Activated naive CD8-positive, alpha-beta T cell treated with anti-CD3 and anti-CD28 coated beads, Interleukin-2, amount 10 ng/mL, durations not matched to agents 7 days and 5 days (primary cell): ENCODE measurements around the gene DENND4C. TPM values are rescaled to one million over a fixed set of nuclear protein-coding genes. Genes with fewer than 3 reads are reported as not detected.
A peak's percentile ranks its signal among the peaks of the same experiment; 100 is the strongest.
"Not testable (repeated sequence)": the region's sequence is repeated elsewhere in the genome, so short reads cannot be mapped to it uniquely, and the experiment has no call there.

Experiments used
- ATAC-seq: fragments of 150-1000 bp; cut with Tn5 transposase; one replicate; pipeline ENCODE4 v1.10.0; 2021; ENCODE audit warnings: low read depth, moderate library complexity
- POLR2A ChIA-PET: fragments of 350-600 bp; sonication (Branson Sonifier 250); formaldehyde crosslinking; loops from one replicate; lab custom pipeline; 2021; ENCODE audit warnings: antibody characterized with exemption; lab: Charles Lee
- DNase-seq: peaks from one replicate; pipeline ENCODE4 v3.0.0; 2021
- H3K27ac Mint-ChIP-seq: one replicate; pipeline ENCODE4 v1.8.0; 2022; ENCODE audit warnings: mild to moderate bottlenecking, mixed read lengths
- H3K27me3 Mint-ChIP-seq: one replicate; pipeline ENCODE4 v1.8.0; 2022; ENCODE audit warnings: mild to moderate bottlenecking, moderate library complexity, mixed read lengths
- H3K36me3 Mint-ChIP-seq: one replicate; pipeline ENCODE4 v1.8.0; 2021; ENCODE audit warnings: mild to moderate bottlenecking, mixed read lengths
- H3K4me1 Mint-ChIP-seq: one replicate; pipeline ENCODE4 v1.8.0; 2021; ENCODE audit warnings: mixed read lengths
- H3K4me3 Mint-ChIP-seq: one replicate; pipeline ENCODE4 v1.8.0; 2022; ENCODE audit warnings: mild to moderate bottlenecking, moderate library complexity, mixed read lengths
- H3K9me3 Mint-ChIP-seq: one replicate; pipeline ENCODE4 v1.8.0; 2021; ENCODE audit warnings: mixed read lengths
- total RNA-seq, 2 experiments: library from RNA; stranded (reverse); gene quantifications; one replicate each; pipeline ENCODE4 v1.2.3, GENCODE V29; 2021

Gene DENND4C
- total RNA-seq, 2 experiments from 2014 or later: 44.4 to 49.5 TPM

DNA sequence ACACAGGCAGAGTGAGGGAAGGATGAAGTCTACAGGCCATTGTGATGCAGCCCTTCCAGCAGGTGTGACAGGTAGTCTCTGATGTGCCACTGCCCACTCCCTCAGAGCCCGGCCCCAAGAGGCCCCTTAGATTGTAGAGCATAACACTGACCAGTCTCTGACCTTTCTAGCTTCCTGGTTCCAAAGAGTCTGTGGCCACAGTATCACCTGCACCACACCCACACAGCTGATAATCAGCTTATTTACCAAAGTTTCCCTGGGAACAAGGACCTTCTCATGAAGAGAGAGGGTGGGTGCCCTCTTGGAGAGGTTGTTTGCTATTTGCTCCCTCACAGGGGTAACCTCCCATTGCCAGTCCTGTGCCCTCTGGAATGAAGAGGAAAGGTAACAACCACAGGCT, 167.4 kb downstream of the DENND4C start:
- Mint-ChIP-seq H3K9me3 (no peaks in the 10 kb centered on the region), H3K4me1 (peaks cover 7% of the 10 kb centered on the region), H3K4me3 (no peak overlapping the region), H3K27me3 (peaks cover 8% of the 10 kb centered on the region), H3K27ac (no peak overlapping the region), H3K36me3 (peaks cover 3% of the 10 kb centered on the region)
- DNase-seq (no peak), ATAC-seq (no peak)
- POLR2A ChIA-PET: interaction anchor here (1.4 kb wide), 1 partner anchor 18 kb away, joined by 4 read pairs; the partner anchor contains the start of gene RPS6

DNA sequence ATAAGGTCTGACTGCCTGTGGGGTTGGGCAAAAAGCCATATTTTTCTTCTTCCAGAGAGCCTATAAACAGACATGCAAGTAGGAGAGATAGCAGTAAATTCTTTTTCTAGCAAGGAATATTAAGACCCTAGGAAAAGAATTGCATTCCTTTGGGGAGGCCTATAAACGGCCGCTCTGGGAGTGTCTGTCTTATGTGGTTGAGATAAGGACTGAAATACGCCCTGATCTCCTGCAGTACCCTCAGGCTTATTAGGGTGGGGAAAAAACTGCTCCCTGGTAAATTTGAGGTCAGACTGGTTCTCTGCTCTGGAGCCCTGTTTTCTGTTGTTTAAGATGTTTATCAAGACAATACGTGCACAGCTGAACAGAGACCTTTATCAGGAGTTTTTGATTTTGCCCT, 172.7 kb downstream of the DENND4C start:
- H3K27ac Mint-ChIP-seq, ATAC-seq, DNase-seq, H3K36me3 Mint-ChIP-seq, H3K4me3 Mint-ChIP-seq, H3K9me3 Mint-ChIP-seq, POLR2A ChIA-PET, H3K4me1 Mint-ChIP-seq: not testable (repeated sequence)
- peaks cover 18% of the 10 kb centered on the region for H3K27me3 Mint-ChIP-seq

DNA sequence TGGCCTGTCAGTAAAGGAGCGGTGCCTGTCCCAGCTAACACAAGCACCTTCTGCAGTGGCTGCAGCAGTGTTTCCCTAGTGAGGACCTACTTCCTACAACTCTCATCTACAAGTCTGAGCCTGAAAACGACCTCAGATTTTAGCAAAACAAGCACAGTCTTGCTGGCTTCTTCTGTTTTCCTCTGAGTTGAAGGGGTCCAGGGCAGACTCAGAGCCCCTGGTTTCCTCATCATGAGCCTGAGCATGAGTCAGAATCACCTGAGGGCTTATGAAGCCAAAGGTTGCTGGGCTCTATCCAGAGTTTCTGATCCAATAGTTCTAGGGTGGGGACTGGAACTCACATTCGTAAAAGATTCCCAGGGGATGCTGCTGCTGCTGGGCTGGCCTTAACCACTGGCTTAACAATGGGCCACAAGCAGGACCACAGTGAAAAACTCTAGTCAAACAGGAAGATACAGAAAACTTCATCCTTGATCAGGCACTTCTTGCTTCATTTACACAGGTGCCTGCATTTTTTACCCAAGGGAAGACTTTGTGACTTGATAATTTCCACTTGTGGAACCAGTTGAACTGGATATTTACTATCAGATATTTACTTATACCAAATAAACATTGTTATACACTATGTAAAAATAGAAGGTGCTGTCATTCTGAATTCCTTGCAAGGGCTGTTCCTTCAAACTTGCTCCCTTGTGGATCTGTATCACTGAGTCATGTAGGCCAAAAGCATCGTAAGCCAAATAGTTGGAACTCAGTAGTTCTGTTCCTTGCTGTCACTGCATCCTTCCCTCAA, 174.0 kb downstream of the DENND4C start:
- Mint-ChIP-seq H3K4me3 (no peak overlapping the region), H3K36me3 (peaks cover 3% of the 10 kb centered on the region), H3K9me3 (peaks cover 4% of the 10 kb centered on the region), H3K27me3 (peaks cover 18% of the 10 kb centered on the region), H3K4me1 (peaks cover 6% of the 10 kb centered on the region), H3K27ac (no peak overlapping the region)
- no peak for ATAC-seq
- POLR2A ChIA-PET: interaction anchor here (1.2 kb wide), 1 partner anchor 26 kb away, joined by 3 read pairs; no protein-coding TSS in a partner anchor
- no peak for DNase-seq

DNA sequence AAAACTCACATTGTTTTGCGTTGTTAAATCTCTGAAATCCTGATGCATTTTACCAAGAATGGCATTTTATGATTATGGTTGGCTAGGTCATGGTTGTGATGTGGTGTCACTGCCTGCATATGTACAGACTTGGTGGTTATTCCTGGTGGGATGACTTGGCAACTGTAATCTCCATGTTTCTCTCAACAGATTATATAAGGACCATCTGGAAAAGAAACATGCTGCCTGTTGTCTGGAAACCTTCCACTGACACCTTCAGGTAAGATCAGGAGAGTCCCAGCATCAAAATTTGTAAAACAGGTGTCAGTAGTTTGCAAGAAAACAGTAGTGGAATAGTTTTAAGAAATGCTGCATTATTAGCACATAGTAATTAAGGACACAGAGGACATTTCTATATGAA, 175.3 kb downstream of the DENND4C start:
- Mint-ChIP-seq H3K4me3 (no peak overlapping the region), H3K36me3 (peaks cover 3% of the 10 kb centered on the region), H3K27me3 (peaks cover 16% of the 10 kb centered on the region), H3K27ac (no peak overlapping the region), H3K9me3 (peaks cover 4% of the 10 kb centered on the region), H3K4me1 (peaks cover 13% of the 10 kb centered on the region)
- ATAC-seq (no peak), DNase-seq (no peak)
- POLR2A ChIA-PET: interaction anchor here (0.6 to 1.2 kb wide), 2 partner anchors 28 to 330 kb away, joined by 3 read pairs; no protein-coding TSS in a partner anchor

DNA sequence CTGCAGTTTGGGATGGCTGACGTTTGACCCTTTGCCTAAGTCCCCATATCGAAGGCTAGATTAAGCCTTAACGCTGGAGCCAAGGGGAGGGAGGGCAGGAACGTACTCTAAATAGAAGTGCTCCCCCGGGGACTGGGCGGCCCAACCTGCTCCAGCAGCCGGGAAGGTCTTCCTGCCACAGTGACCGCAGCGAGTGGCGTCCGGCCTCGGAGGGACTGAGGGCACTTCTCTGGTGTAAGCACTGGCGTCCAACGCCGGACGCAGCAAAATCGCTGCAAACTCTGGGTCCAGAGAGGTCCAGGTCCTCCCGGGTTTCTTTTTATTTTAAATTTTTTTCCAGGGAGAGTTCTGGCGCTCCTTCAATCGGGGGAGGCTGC, 177.8 kb downstream of the DENND4C start:
- H3K27ac Mint-ChIP-seq: no peak overlapping the region
- DNase-seq (no peak), ATAC-seq (peak; percentile 10)
- peaks cover 15% of the 10 kb centered on the region for H3K4me1 Mint-ChIP-seq
- H3K4me3 Mint-ChIP-seq: peak overlapping the region; percentile 93
- H3K27me3 Mint-ChIP-seq: peaks cover 15% of the 10 kb centered on the region
- POLR2A ChIA-PET: interaction anchor here (0.7 kb wide), 1 partner anchor 280 kb away, joined by 3 read pairs; no protein-coding TSS in a partner anchor
- no peaks in the 10 kb centered on the region for H3K36me3 Mint-ChIP-seq
- peaks cover 4% of the 10 kb centered on the region for H3K9me3 Mint-ChIP-seq

DNA sequence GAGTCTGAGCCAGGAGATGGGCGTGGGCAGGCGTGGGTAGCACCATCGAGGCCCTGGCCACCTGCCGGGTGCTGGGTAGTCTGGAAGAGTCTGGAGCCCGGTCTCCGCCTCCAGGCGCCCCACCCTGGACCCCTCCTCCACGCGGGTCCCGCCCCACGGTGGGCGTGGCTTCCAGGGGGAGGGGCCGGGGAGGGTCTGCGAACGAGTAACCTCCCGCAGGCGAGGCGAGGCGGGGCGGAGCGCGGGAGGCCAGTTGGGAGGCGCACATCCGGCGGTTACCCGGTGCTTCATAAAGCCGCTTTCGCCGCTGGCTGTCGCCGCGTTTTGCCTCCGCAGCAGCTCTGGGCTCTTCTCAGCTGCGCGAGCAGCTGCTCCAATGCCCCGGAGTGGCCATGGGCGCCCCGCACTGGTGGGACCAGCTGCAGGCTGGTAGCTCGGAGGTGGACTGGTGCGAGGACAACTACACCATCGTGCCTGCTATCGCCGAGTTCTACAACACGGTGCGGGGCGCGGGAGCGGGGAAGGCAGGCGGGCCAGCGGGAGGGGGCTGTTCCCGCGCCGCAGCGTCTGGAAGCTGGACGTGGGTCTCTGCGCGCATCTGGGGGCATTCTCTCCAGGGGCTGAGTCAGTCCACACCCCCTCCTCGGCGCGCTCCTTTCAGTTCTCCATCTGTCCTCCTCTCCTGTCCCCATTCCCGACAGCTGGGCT, 178.4 kb downstream of the DENND4C start, which contains the start of gene ACER2:
TSS of gene ACER2 (plus strand) at position 317 of the 708 bp plus-strand sequence. CDS start at position 393, 76 bp downstream.
- Mint-ChIP-seq H3K4me3 (peak within 1 kb of the TSS; percentile 93), H3K27ac (peak within 1 kb of the TSS; percentile 82), H3K36me3 (no peaks in the 10 kb centered on the region), H3K4me1 (peaks cover 15% of the 10 kb centered on the region), H3K9me3 (no peaks in the 10 kb centered on the region), H3K27me3 (peaks cover 15% of the 10 kb centered on the region)
- POLR2A ChIA-PET: interaction anchor here (0.6 to 1.3 kb wide), 3 partner anchors 29 to 280 kb away, joined by 3 to 9 read pairs (median 5); partner anchors contain the start of gene RPS6
- ATAC-seq (peak; percentile 92), DNase-seq (peak; percentile 96)

DNA sequence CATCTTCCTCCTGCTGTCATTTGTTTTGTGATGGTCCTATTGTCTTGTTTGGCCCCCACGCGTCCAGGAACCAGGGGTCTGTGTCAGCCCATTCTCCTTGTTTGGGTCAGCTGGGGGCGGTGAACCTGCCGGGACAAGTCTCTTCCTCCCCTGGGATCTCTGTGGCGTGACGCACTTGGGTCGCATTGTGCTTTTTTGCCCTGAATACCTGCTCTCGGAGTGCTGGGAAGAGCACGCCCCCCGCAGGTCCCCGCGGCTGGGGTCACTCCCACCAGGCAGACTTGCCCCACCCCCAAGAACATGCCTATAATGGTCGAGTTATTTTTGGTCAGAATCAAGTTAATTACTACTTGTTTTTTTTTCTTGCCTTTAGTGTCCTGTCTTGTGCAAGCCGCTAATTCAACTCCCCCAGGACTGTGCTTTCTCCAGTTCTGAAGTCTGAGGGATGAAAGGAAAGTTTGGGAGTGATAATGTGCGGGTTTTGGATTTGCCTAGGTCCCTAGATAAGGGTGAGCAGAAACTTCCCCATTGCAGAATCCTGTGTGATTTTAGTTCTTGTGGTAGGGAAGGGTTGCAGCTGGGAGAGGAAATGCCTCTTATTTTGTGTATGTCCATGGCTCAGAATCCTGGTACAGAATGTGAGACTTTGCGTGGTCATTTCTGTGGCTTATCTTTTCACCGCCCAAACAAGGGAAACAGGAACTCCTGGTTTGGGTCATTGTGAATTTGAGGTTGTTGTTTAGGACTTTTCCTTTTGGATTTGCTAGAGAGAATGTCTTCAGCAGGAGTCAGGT, 179.1 kb downstream of the DENND4C start:
- H3K9me3 Mint-ChIP-seq: no peaks in the 10 kb centered on the region
- no peaks in the 10 kb centered on the region for H3K36me3 Mint-ChIP-seq
- H3K4me1 Mint-ChIP-seq: peaks cover 15% of the 10 kb centered on the region
- POLR2A ChIA-PET: interaction anchor here (0.6 to 1.3 kb wide), 2 partner anchors 30 to 34 kb away, joined by 5 to 9 read pairs; partner anchors contain the start of gene RPS6
- H3K27ac Mint-ChIP-seq: peak overlapping the region; percentile 82
- peaks cover 15% of the 10 kb centered on the region for H3K27me3 Mint-ChIP-seq
- peak overlapping the region; percentile 93 for H3K4me3 Mint-ChIP-seq
- ATAC-seq: no peak
- DNase-seq: peak; percentile 34

DNA sequence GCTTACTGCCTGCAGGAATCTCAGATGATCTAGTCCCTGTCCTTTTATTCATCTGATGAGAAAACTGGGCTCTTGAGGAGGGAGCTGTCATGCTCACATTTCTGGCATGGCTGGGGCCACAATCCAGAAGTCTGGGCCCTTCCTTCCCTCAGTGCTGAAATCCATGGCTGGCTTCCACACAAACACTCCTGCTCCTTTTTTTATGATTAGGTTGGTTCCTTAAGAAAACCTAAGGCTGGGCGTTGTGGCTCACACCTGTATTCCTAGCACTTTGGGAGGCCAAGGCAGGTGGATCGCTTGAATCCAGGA, 179.7 kb downstream of the DENND4C start:
- DNase-seq (no peak), ATAC-seq (no peak)
- POLR2A ChIA-PET: interaction anchor here (0.6 kb wide), 1 partner anchor 31 kb away, joined by 3 read pairs; no protein-coding TSS in a partner anchor
- H3K27me3 Mint-ChIP-seq: peaks cover 15% of the 10 kb centered on the region
- H3K27ac Mint-ChIP-seq: no peak overlapping the region
- H3K4me3 Mint-ChIP-seq: peak overlapping the region; percentile 93
- H3K36me3 Mint-ChIP-seq: no peaks in the 10 kb centered on the region
- peaks cover 15% of the 10 kb centered on the region for H3K4me1 Mint-ChIP-seq
- no peaks in the 10 kb centered on the region for H3K9me3 Mint-ChIP-seq

DNA sequence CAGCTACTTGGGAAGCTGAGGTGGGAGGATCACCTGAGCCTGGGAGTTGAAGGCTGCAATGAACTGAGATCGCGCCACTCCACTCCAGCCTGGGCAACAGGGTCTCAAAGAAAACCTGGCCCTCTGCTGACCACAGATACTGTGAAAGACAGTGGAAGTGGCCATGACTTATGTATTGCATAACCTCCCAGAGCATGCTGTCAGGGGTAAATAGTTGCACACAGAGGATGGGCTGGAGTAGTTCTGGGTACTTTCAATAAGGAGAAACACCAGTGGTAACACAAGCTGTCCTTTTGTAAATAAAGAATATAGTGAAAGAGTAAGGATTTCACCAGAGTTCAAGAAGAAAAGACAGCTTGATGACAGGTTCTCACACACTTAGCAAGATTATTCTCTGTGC, 180.1 kb downstream of the DENND4C start:
- ATAC-seq (no peak), DNase-seq (no peak)
- no peak overlapping the region for H3K27ac Mint-ChIP-seq
- H3K4me1 Mint-ChIP-seq: peaks cover 15% of the 10 kb centered on the region
- H3K27me3 Mint-ChIP-seq: peaks cover 15% of the 10 kb centered on the region
- peaks cover under 1% of the 10 kb centered on the region for H3K9me3 Mint-ChIP-seq
- H3K4me3 Mint-ChIP-seq: no peak overlapping the region
- H3K36me3 Mint-ChIP-seq: no peaks in the 10 kb centered on the region
- POLR2A ChIA-PET: interaction anchor here (0.6 kb wide), 1 partner anchor 32 kb away, joined by 3 read pairs; no protein-coding TSS in a partner anchor

DNA sequence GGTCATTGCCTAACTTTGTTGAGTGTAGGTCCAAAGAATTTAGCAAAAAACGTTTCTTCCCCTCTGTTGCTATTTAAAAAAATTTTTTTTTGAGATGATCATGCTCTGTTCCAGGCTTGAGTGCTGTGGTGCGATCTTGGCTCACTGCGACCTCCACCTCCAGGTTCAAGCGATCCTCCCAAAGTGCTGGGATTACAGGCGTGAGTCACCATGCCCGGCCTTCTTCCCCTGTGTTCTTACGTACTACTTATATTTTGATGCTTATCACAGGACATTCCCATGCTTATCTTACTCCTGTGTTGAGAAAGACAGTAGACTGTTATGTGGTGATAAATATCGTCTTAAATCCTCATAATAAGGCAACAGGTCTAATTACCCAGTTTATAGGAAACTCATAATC, 180.8 kb downstream of the DENND4C start:
- peaks cover 3% of the 10 kb centered on the region for H3K36me3 Mint-ChIP-seq
- DNase-seq: no peak
- H3K4me1 Mint-ChIP-seq: peaks cover 15% of the 10 kb centered on the region
- peaks cover 15% of the 10 kb centered on the region for H3K27me3 Mint-ChIP-seq
- no peak overlapping the region for H3K4me3 Mint-ChIP-seq
- ATAC-seq: no peak
- H3K9me3 Mint-ChIP-seq: peaks cover 5% of the 10 kb centered on the region
- POLR2A ChIA-PET: no interaction called here
- no peak overlapping the region for H3K27ac Mint-ChIP-seq

DNA sequence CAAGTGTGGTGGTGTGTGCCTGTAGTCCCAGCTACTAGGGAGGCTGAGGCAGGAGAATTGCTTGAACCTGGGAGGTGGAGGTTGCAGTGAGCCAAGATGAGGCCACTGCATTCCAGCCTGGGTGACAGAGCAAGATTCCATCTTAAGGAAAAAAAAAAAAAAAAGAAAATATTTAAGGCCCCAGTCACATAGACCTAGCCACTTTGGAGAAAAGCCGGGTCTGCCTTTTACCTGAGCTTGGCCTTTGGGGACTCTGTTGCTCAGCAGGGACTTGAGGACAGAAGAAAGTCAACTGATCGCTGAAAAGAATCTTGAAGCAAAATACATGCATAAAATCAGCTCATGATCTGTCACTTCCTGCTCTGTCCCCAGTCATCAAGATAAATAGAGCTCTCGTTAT, 183.0 kb downstream of the DENND4C start:
- H3K27ac Mint-ChIP-seq, H3K27me3 Mint-ChIP-seq, ATAC-seq: not testable (repeated sequence)

DNA sequence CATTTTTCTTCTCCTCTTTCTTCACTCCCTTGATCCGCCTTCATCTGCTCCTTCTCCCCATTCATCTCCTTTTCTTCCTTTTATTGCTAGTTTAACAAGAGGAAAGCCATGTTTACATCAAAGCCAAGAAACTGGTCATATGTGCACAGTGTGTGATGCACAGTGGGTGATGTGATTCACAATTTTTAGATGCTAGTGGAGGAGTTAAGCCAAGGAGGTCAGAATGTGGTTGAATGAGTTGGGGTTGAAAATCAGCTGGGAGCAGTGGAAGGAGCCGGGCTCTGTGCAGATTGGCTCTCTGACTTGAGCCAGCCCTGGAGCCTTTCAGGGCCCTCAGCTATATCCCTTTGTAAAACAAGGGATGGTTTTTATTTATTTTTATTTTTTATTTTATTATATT, 185.7 kb downstream of the DENND4C start:
- peaks cover 7% of the 10 kb centered on the region for H3K9me3 Mint-ChIP-seq
- no peak for ATAC-seq
- H3K27ac Mint-ChIP-seq: no peak overlapping the region
- peaks cover 9% of the 10 kb centered on the region for H3K36me3 Mint-ChIP-seq
- peaks cover 3% of the 10 kb centered on the region for H3K27me3 Mint-ChIP-seq
- H3K4me1 Mint-ChIP-seq: peaks cover 2% of the 10 kb centered on the region
- DNase-seq: no peak
- no peak overlapping the region for H3K4me3 Mint-ChIP-seq
- POLR2A ChIA-PET: no interaction called here

More for the DNA sequence above, 183.0 kb downstream of the DENND4C start:
- POLR2A ChIA-PET: interaction anchor here (0.6 to 0.7 kb wide), 3 partner anchors 34 to 161 kb away, joined by 3 to 4 read pairs (median 3); no protein-coding TSS in a partner anchor
- H3K36me3 Mint-ChIP-seq, H3K9me3 Mint-ChIP-seq, DNase-seq, H3K4me3 Mint-ChIP-seq: not testable (repeated sequence)
- H3K4me1 Mint-ChIP-seq: peaks cover 11% of the 10 kb centered on the region
